GM21447 (cell line): Measurements from ENCODE around the gene PRADC1.

Experiments
- ATAC-seq: cut with Tn5 transposase; IDR thresholded peaks from one replicate; pipeline ENCODE4 v1.9.1; 2021; ENCODE audit not compliant: unreplicated experiment

PRADC1 gene

DNA sequence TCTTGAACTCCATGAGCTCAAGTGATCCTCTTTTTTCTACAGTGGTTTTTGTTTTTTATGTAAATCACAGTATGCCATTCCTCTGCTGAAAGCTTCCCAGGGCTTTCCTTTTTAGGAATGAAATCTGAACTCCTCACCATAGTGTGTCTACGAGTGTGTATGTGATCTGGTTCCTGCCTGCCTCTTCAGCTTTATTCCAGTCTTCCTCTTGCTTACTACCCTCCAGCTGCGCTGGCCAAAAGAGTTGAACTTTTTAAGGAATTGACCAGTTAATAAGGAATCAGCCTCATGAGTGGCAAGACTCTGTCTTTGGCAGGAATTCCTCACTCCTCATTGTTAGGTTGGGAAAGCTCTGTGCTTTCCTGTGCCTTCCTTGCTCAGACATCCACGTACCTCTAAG lies 5.1 kb upstream of the PRADC1 start:
- no peak for ATAC-seq

DNA sequence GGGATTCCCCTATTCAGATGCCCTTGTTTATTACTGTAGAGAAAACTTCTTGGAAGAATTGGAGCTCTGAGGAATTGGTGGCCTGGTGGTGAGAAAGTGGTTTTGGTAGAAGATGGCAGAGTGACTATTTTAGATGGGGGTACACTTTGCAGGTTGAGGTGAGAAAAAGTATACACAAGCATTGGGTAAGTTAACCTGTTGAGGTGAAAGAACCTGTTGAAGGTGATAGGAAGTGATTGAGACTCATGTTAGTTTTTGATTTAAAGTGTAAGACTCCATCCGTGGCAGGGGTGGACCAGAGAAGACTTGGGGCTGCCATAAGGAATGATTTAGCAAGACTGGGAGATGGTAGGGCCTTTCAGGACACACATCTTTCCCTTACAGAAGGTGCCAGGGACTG lies 4.1 kb upstream of the PRADC1 start:
- ATAC-seq: no peak

DNA sequence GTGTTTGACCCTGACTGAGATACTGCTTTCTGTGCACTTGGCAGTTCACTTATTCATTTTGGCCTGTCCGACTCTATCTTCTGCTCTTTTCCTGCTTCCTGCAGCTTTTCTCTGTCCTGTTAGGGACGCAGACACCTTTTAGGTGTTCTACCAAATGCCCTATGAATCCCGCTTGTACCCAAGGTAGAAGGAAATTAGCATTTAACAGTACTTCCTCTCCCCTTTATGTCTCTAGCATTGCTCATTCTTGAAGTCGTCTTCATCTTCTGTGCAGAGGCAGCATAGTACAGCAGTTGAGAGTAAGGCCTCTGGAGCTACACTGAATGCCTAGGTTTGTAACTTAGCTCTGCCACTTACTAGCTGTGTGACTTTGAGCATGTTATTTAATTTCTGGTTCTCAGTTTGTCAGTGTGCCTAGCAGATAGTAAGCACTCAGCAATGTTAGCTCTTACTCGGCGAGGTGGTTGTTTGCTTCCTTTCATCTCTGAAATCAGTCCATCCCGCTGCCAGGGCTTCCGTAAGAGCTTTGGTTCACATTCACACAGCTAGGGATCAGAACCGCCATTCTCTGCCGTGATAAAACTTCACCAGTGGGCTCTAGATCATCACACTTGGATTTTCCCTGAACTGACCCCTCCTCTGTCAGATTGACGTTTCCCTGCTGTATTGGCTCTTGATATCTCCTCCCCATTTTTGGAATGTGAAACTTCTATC lies 2.4 kb upstream of the PRADC1 start:
- ATAC-seq: no peak

DNA sequence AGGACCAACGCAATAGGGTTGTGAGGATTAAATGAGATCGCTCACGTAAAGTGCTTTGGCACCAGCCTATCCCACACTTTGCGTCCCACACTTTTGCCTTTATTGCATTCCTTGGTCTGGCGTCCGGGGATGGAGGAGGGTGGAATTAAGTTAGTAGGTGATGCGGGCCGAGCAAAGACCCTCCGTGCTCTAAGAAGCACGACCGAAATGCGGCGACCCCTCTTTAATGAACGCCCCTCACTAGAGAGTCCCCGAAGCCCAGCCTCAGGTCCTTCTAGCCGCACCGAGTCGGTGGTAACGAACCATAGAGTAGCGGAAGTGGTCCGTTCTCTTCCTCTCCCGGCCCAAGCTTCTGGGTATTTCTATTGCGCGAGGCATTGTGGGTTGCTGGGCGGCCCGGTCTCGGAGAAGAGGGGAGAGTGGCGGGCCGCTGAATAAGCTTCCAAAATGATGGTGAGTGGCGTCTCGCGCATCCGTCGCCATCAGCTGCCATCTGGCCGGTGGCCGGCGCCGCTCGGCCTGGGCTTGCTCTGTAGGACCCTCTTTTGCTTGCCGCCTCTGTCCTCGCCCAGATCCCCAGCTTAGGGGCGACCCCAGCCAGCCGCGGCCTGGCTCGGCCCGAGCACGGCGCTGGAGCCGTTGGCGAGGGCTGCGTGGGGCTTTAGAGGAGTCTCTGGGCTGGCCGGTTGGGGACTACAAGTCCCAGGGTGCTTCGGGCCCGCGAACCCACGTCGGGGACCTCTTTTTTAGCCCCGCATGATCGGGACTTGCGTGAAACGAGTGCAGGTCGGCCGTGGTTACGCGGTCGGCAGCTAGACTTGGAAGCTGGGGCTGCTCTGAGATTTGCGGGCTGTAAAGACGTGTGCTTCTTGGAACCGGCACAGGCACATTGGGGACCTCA lies 1.1 kb upstream of the PRADC1 start, which contains the start of gene CCT7:
CCT7 (plus strand) TSS at position 377 of the 901 bp plus-strand sequence; CDS start at position 448, 71 bp downstream.
- peak; percentile 60 for ATAC-seq

DNA sequence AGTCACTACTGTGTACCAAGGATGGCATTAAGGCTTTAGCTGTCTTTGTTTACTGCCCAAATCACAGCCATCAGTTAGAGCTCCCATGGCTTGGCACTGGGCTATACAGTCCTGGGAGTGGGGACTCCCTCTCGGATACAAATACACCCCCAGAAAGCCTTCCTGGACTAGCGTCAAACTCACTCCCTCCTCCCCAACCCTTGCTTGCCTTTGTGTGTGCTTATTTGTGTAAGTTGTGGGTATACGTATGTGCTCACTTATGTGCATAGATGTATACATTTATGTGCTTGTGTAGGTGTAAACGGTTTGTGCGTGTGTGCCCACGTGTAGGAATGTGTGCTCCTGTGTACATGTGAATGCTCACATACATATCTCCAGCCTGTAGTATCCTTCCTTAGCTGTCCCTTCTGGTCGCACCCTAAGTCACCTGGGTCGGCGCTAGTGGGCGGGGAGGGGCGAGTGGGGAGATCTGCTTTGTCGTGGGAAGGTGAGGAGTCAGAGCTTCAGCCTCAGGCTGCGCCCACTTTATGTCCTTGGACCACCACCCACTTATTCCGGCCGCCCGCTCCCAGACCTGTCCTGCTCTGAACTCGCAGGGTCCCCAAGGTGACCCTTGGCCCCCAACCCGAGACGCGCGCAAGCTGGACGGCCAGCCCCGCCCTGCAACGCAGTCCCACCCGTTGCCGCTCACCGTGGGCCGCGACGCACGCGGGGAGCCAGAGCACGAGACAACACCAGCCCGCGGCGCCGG lies 461 bp downstream of the PRADC1 start:
- no peak for ATAC-seq

DNA sequence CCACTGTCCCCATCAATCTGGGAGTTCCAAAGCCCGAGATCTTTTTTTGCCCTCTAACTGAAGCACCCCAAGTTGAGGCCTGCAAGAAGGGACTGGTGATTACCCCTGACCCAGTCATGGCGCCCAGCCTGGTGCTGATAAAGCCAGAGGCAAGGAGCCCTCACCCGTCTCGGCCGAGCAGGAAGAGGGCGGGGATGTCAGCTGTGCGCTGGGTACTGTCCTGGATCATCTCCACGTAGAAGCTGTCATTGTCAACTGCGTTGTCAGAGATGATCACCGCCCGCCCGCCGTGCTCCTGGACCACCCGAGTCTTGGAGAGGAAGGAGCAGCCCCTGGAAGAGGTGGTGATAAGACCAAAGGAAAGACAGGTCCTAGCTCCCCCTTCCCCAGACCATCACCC lies 4.4 kb downstream of the PRADC1 start:
- no peak for ATAC-seq

DNA sequence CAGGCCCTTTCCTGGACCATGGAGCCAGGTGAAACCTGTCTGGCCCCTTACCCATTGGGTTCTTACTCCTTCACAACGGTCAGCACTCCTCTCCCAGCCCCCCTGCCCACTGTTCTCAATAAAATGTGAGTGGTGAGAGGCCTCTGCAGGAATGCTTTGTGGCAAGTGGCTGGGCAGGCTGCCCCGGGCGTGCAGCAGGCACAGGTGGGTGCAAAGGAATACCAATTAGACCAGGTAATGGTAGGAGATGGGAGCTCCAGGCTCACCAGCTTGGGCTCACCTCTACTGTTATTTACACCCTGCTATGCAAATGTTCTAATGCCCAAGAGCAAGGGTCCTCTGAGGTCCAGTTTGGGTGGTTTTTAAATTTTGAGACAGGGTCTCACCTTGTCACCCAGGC lies 6.0 kb downstream of the PRADC1 start:
- no peak for ATAC-seq

DNA sequence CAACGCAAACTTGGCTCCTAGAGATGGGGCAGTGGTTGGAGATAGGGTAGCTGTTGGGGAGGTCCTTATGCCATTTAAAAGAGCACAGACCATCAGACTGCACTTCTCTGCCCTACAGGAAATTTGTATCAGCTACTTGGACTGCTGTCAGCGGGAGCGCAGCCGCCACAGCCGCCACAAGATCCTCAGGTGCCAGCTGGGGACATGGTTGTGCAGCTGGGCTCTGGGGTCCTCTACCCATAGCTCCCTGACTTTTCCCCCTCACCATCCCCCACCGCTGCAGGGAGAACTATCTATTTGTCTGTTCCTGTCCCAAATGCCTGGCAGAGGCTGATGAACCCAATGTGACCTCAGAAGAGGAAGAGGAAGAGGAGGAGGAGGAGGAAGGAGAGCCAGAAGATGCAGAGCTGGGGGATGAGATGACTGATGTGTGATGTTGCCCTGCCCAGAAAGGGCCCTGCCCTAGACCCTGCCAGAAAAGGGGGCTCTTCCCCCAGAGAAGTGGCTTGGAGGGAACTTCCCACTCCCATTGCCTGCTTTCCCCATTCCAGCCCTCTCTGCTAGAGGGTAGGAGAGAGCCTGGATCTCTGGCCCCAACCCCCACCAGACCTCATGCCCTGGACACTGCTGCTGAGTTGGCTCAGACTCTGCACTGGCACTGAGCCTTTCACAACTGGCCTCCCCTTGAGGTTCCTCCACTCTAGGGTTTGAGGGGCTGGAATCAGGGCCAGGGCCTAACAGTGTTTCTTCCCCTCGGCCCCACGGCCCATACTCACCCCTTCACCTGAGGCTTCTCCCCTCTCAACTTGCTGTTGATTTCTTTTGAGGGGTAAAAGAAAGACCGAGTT lies 7.3 kb downstream of the PRADC1 start:
- ATAC-seq: no peak

DNA sequence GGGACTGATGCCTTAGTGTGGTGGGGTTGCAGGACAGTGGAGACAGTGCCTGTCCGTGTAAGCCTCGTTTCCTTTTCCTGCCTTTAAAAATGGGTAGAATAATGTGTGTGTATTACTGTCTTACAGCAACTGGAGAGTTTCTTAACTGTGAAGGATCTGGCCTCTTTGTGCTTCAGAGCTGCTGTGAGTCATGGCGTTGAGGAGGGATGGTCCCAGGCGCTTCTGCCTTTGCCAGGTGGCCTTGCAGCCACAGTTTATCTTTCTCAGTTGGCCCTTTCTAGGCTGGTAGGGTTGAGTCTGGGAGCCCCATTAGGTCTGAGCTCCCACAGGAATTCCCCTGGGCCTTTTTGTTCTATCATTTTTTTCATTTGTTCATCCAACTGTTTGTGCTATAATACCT lies 9.2 kb downstream of the PRADC1 start:
- no peak for ATAC-seq

DNA sequence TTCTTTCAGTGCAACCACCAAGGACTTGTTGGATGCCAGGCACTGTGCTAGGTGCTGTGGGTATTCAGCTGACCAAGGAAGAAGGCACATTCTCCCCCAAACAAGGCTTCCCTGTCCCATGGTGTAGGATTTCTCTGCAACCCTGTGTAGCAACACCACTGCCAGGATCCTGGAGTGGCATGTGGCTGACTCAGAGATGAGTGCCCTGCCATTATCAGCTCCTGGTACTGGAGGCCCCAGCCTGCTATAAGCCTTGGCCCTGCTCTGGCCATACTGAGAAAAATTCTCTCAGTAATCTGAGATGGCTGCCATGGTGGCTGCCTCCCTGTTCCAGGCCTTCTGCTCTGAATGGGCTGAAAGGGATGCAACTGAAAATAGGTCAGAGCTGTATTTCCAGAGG lies 14.7 kb downstream of the PRADC1 start:
- ATAC-seq: no peak

DNA sequence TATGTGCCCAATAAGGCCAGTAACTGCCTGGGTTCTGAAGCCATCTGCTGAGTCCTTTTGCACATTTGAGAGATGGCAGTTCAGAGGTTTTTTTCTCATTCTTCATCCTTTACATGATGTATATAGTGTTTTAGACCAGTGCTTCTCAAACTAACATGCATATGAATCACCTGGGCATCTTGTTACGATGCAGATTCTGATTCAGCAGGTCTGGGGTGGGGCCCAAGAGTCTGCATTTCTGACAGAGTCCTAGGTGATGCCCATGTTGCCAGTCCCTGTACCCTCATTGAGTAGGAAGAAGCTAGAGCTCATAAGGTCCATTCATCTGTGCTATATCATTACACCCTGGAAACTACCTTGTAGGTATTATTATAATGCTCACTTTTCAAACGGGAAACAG lies 15.2 kb downstream of the PRADC1 start:
- ATAC-seq: no peak

DNA sequence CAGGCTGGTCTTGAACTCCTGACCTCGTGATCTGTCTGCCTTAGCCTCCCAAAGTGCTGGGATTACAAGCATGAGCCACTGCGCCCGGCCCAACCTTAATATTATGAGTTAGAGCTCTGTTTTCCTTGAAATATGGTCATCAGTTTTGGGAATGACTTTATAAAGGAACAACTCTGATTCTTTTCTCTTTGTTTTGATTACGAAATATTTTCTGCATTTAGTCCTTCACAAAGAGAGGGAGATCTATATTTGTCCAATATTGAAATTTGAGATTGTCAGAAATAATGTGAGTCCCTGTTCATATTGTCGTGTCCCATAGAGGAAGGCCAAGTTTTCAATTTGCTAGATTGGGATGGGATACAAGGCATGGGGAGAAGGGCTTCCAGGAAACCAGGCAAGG lies 15.9 kb downstream of the PRADC1 start:
- no peak for ATAC-seq

DNA sequence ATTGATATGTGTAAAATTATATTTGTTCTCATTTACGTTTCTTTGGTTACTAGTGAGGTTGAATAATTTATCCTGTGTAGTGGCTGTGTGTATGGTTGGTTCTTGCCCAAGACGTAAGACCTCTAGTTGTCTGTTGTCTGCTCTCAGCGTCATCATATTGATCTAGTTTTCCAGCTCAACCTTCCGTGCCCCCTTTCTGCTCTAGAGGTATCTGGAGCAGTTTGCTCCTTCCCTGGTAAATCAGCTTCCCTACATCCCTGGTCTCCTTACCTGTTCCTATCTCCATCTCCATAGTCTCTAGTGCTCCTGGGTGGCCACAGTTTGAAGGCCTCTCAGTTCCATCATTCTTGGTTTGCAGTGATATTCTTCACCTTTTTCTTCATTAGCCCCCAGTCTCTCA lies 17.8 kb downstream of the PRADC1 start:
- ATAC-seq: no peak

DNA sequence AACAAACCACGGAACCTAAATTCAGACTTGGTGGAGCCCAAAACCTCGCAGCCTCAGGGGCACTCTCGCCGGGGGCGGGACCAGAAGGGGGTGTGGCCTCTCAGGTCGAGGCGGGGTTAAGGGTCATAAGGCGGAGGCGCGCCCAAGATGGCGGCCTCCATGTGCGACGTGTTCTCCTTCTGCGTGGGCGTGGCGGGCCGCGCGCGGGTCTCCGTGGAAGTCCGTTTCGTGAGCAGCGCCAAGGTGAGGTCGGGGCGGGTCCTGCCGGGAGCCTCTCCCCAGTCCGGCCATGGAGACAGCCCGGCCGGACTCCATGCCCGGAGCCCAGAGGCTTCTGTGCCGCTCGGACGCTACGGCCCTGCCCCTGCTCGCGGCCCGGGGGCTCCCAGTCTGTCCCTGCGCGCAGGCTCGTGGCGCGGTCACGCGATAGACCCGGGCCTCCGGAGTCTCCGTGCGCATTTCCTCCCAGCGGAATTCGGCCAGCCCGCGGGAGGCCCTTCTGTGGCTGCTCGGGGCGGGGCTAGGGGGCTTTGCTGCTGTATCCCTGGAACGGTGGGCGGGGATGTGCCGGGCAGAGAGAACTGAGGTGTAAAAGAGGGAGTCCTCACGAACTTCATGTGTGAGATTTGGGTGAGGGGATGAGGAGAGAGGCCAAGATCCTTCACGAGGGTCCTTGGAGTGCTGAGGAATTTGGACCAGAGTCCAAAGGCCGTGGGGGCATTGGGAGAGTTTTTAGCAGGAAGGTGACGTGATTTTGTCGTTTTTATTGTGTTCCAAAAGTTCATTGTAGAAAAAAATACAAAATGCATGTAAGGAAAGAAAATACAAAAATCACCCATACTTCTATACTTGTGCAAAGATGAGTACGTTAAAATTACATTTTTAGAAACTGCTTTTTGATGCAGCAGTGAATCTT lies 18.7 kb downstream of the PRADC1 start, which contains the start of gene SMYD5:
SMYD5 (plus strand) TSS at position 126 of the 916 bp plus-strand sequence; CDS start at position 148, 22 bp downstream.
- ATAC-seq: peak; percentile 95

DNA sequence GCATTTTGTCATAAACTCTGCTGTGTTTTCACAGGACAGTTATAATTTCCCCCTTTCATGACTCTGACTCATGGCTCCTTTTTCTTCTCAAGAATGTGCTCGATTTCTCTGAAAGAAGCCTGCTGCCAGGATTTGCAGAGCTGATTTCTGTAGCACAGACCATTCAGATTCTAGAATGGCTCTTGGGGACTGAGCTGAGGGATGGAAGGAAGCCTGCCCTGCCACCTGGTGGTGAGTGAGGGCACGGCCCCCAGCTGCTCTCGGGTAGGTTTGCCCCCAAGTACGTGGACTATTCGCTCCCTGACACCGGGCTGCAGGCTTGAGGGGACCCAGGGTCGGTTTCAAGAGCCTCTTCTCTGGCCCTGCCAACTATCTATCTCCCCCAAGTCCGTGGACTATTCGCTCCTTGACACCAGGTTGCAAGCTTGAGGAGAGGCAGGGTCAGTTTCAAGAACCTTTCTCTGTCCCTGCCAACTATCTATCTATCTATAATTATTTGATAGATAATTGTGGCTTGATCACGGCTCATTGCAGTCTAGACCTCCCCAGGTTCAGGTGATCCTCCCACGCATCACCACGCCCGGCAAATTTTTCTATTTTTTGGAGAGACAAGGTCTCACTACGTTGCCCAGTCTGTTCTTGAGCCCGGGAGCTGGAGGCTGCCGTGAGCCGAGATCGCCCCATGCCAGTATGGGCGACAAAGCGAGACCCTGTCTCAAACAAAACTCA lies 20.4 kb downstream of the PRADC1 start:
- ATAC-seq: peak; percentile 56

DNA sequence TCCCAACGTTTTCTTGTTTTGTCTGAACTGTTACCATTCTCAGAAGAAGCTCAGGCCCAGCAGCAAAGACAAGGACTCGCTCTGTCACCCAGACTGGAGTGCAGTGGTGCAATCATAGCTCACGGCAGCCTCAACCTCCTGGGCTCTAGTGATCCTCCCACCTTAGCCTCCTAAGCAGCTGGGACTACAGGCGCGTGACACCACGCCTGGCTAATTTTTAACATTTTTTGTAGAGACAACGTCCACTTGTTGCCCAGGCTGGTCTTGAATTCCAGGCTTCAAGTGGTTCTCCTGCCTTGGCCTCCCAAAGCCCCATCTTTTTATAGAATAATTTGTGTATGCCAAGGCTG lies 21.0 kb downstream of the PRADC1 start:
- no peak for ATAC-seq

DNA sequence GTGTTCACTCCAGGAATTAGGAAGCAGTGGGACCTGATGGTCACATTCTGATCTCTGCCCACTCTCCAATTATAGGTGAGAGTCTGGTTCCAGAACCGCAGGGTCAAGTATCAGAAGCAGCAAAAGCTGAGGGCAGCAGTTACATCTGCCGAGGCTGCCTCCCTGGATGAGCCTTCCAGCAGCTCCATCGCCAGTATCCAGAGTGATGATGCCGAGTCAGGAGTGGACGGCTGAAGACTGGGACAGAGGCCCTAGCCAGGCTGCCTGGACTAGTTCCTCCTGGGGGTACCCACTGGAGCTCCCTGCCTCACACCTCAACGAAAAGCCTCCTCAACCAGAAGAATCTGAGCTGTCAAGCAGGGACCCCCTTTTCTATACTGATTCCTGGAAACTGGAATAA lies 22.3 kb downstream of the PRADC1 start:
- no peak for ATAC-seq

DNA sequence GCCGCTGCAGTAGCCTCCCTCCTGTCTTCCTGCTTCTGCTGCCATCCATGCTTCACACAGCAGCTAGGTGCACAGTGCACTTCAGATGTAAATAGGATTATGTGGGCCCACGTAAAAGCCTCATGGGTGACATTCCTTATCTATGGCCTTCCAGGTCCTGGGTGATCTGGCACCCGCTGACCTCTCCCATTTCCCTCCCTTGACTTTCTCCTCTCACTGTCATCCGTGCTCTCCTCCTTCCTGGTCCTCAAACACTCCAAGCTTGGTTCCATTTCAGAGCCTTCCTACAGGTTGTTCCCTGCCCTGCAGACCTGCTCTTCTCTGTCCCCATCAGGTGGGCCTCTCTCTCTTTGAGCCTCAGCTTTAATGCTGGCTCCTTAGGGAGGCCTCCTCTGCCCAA lies 23.0 kb downstream of the PRADC1 start:
- no peak for ATAC-seq

DNA sequence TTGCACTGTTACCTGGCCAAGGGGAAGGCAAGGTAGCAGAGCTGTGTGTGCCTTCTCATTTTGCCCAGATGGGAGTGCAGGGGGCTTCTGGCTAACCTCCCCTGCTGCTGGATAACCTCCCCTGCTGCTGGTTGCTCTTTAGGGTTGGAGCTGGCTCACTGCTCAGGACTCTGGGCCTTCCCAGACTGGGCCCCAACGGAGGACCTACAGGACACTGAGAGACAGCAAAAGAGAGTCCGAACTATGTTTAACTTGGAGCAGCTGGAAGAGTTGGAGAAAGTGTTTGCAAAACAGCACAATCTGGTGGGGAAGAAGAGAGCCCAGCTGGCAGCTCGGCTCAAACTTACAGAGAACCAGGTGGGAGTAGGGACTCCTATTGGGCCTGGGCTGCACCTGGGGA lies 24.8 kb downstream of the PRADC1 start:
- ATAC-seq: no peak
